Measurements from ENCODE around the gene CCDC117. TPM values are rescaled to one million over a fixed set of nuclear protein-coding genes. Genes with fewer than 3 reads are reported as not detected.

The CCDC117 gene
- total and polyA plus RNA-seq, 4 donors = 8.1 to 24.0 (median 16.2) TPM

- Histone ChIP-seq H3K36me3 (ENCODE audit: control insufficient read depth in 4 of 4, insufficient read depth in 3 of 4, low read depth in 1 of 4, low read length in 3 of 4) (no peaks in the 10 kb centered on the region), H3K27ac (ENCODE audit: low read depth in 1 of 2, low read length in 2 of 2) (peak overlapping the region; percentile 75 to 88), H3K4me3 (ENCODE audit: low read depth in 1 of 3, low read length in 3 of 3) (no peak overlapping the region), H3K27me3 (ENCODE audit: control insufficient read depth in 4 of 4, insufficient read depth in 4 of 4, low read length in 3 of 4) (no peaks in the 10 kb centered on the region), H3K9me3 (ENCODE audit: control insufficient read depth in 4 of 4, low read length in 3 of 4) (no peaks in the 10 kb centered on the region), H3K4me1 (ENCODE audit: control insufficient read depth in 4 of 4, insufficient read depth in 4 of 4, low read length in 3 of 4) (peaks cover 43 to 77% (median 64%) of the 10 kb centered on the region in 4 donors), H3K9ac (ENCODE audit: low read depth in 1 of 2, low read length in 2 of 2) (peak overlapping the region in 1 of 2 donors; percentile 45)
- WGBS = 40% methylated on average over 5 of the region's 5 CpGs
- TF ChIP-seq HNF4G (IDR thresholded peaks at IDR 0.05) (peak; percentile 80), FOXA1 (IDR thresholded peaks at IDR 0.05) (peak; percentile 89), CTCF (IDR thresholded peaks at IDR 0.05; ENCODE audit: low read depth, low read length, missing input control) (no peak), GABPA (IDR thresholded peaks at IDR 0.05 in 1 of 2, conservative IDR thresholded peaks at IDR 0.05 in 1 of 2) (no peak), NR2F2 (IDR thresholded peaks at IDR 0.05) (peak; percentile 27), HNF4A (conservative IDR thresholded peaks at IDR 0.05) (peak; percentile 89 to 92), MAX (IDR thresholded peaks at IDR 0.05) (peak; percentile 72), SP1 (IDR thresholded peaks at IDR 0.05) (peak; percentile 96), RAD21 (IDR thresholded peaks at IDR 0.05) (peak; percentile 27 to 45), ZBTB33 (IDR thresholded peaks at IDR 0.05) (no peak), YY1 (IDR thresholded peaks at IDR 0.05) (peak; percentile 68), JUND (IDR thresholded peaks at IDR 0.05) (peak; percentile 67 to 84), FOXA2 (IDR thresholded peaks at IDR 0.05) (peak; percentile 94), TAF1 (conservative IDR thresholded peaks at IDR 0.05) (no peak), ATF3 (IDR thresholded peaks at IDR 0.05) (peak; percentile 44), REST (IDR thresholded peaks at IDR 0.05) (peak; percentile 68), RXRA (IDR thresholded peaks at IDR 0.05) (peak; percentile 86 to 89), EGR1 (IDR thresholded peaks at IDR 0.05; ENCODE audit: low read depth in 2 of 2) (no peak)
- no peak for DNase-seq (ENCODE audit: low spot score)
Observed at GRCh38 chr22:28819253-28820096, 47.0 kb downstream of the CCDC117 start.

Measured in liver (tissue), 9 donors.